GM23248 (cell line): ENCODE results near the gene NTPCR. TPM values are rescaled to one million over a fixed set of nuclear protein-coding genes. Genes with fewer than 3 reads are reported as not detected.

Experiments used
- DNase-seq: peaks from one replicate; pipeline ENCODE4 v3.0.0-alpha.2; 2015
- H2AFZ ChIP-seq: fragments of 200-600 bp; sonication (generic); 2 replicates; pipeline ENCODE4 v1.6.1; 2016; ENCODE audit warnings: antibody characterized with exemption
- H3F3A ChIP-seq: fragments of 200-600 bp; sonication (generic); 2 replicates; pipeline ENCODE4 v1.6.1; 2016; ENCODE audit warnings: mild to moderate bottlenecking, antibody characterized with exemption, mixed run types; ENCODE audit not compliant: insufficient read depth
- H3K27ac ChIP-seq: fragments of 200-600 bp; sonication (generic); 2 replicates; pipeline ENCODE4 v1.5.1; 2016; ENCODE audit warnings: mild to moderate bottlenecking
- H3K27me3 ChIP-seq: fragments of 200-600 bp; sonication (generic); replicated peaks from 2 replicates; pipeline ENCODE4 v1.6.1; 2016; ENCODE audit warnings: mild to moderate bottlenecking; ENCODE audit not compliant: insufficient read depth
- H3K36me3 ChIP-seq: fragments of 200-600 bp; sonication (generic); 2 replicates; pipeline ENCODE4 v1.6.1; 2016; ENCODE audit warnings: low read depth, mild to moderate bottlenecking
- H3K4me1 ChIP-seq: fragments of 200-600 bp; sonication (generic); 2 replicates; pipeline ENCODE4 v1.6.1; 2016; ENCODE audit warnings: mild to moderate bottlenecking; ENCODE audit not compliant: insufficient read depth
- H3K4me2 ChIP-seq: fragments of 200-600 bp; sonication (generic); one replicate; pipeline ENCODE4 v1.6.1; 2016; ENCODE audit warnings: mild to moderate bottlenecking; ENCODE audit not compliant: unreplicated experiment
- H3K4me3 ChIP-seq: fragments of 200-600 bp; sonication (generic); 2 replicates; pipeline ENCODE4 v1.5.1; 2016; ENCODE audit warnings: mild to moderate bottlenecking
- H3K79me2 ChIP-seq: fragments of 200-600 bp; sonication (generic); 2 replicates; pipeline ENCODE4 v1.6.1; 2016; ENCODE audit warnings: mild to moderate bottlenecking; ENCODE audit not compliant: insufficient read depth
- H3K9ac ChIP-seq: fragments of 200-600 bp; sonication (generic); 2 replicates; pipeline ENCODE4 v1.6.1; 2016; ENCODE audit warnings: mild to moderate bottlenecking
- H3K9me2 ChIP-seq: fragments of 200-600 bp; sonication (generic); 2 replicates; pipeline ENCODE4 v1.6.1; 2016; ENCODE audit warnings: mixed run types, mild to moderate bottlenecking, moderate library complexity; ENCODE audit not compliant: insufficient read depth
- H3K9me3 ChIP-seq: fragments of 200-600 bp; sonication (generic); one replicate; pipeline ENCODE4 v1.6.1; 2017; ENCODE audit warnings: low read depth
- H4K20me1 ChIP-seq: fragments of 200-600 bp; sonication (generic); 2 replicates; pipeline ENCODE4 v1.6.0; 2016; ENCODE audit not compliant: insufficient read depth
- EZH2 ChIP-seq: fragments of 200-600 bp; sonication (generic); IDR thresholded peaks from 2 replicates; pipeline ENCODE4 v1.6.1; 2018; ENCODE audit warnings: antibody characterized with exemption, mild to moderate bottlenecking; ENCODE audit not compliant: insufficient read depth, poor library complexity, severe bottlenecking
- EZH2phosphoT487 ChIP-seq: fragments of 200-600 bp; sonication (generic); IDR thresholded peaks from 2 replicates; pipeline ENCODE4 v1.6.1; 2018; ENCODE audit warnings: antibody characterized with exemption, moderate library complexity, mild to moderate bottlenecking, low read depth; ENCODE audit not compliant: insufficient read depth
- WGBS, 2 experiments: methylation state at CpG; one replicate each; pipeline ENCODE4 v1.1.6; 2015 to 2017; ENCODE audit warnings: low lambda C conversion rate in 2 of 2, low coverage in 1 of 2; ENCODE audit errors: missing lambda C conversion rate in 2 of 2; 5-methylcytosine and 5-hydroxymethylcytosine counted together
- in situ Hi-C: fragments of 300-500 bp; cut with MboI; formaldehyde crosslinking; loops from 2 replicates; pipeline ENCODE4 v1.15.0; 2020
- polyA plus RNA-seq: library from polyadenylated mRNA; unstranded; fragments of >200 nt; fragmentation: Nextera tagmentation; extraction: Ambion mirVana; gene quantifications from 2 replicates; pipeline ENCODE4 v1.2.1, GENCODE V29; 2016
- total RNA-seq: library from RNA; depleted of rRNA; stranded (reverse); fragments of >200 nt; shearing (Covaris generic); gene quantifications from 2 replicates; pipeline ENCODE4 v1.2.3, GENCODE V29; 2014

NTPCR gene
- total and polyA plus RNA-seq, 2 experiments from 2014 or later = 23.8 to 67.2 TPM

DNA sequence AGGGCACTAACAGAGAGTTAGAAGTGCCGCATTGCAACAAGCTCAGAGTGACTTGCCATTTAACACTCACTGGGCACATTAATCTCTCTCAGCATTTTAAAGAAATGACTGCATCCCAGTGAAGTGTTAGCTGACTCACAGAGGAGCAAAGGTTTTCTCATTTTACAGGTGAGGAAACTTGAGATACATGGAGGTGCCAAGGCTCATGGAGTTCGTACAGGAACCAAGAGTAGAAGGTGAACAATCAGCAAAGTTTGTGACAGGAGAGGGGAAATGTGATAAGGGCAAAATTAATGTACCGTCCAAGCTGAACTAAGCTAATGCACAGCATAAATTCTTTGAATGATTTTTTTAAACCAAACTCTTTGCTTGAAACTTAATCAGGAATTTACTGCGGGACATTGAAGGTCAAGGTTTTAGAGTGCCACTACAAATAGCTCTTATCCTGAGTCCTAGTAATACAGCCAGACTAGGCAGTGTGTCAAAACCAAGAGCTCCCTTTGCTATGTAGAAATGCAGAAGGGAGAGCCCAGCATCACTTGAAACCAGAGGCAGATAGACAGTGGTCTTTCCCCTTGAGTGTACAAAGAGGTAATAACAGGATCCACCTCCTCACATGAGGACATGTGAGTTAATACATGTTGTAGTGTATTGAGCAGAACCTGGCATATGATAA, 22.4 kb upstream of the NTPCR start:
- H3K27me3 ChIP-seq = no peaks in the 10 kb centered on the region
- H3K4me1 ChIP-seq = peaks cover 23% of the 10 kb centered on the region
- H3K9me3 ChIP-seq = no peaks in the 10 kb centered on the region
- in situ Hi-C loops = no loop called here
- H3F3A ChIP-seq = peaks cover 11% of the 10 kb centered on the region
- H3K79me2 ChIP-seq = no peaks in the 10 kb centered on the region
- no peak overlapping the region for H2AFZ ChIP-seq
- DNase-seq = no peak
- H3K4me3 ChIP-seq = no peak overlapping the region
- no peak overlapping the region for H3K27ac ChIP-seq
- no peak overlapping the region for H3K9ac ChIP-seq
- H4K20me1 ChIP-seq = no peaks in the 10 kb centered on the region
- WGBS, 2 experiments = 87 to 92% methylated on average over 4 of the region's 4 CpGs
- no peak overlapping the region for H3K4me2 ChIP-seq
- TF ChIP-seq EZH2 (no peak), EZH2phosphoT487 (no peak)
- H3K9me2 ChIP-seq = no peaks in the 10 kb centered on the region; the same call in 1 of the 2 replicates
- no peaks in the 10 kb centered on the region for H3K36me3 ChIP-seq

DNA sequence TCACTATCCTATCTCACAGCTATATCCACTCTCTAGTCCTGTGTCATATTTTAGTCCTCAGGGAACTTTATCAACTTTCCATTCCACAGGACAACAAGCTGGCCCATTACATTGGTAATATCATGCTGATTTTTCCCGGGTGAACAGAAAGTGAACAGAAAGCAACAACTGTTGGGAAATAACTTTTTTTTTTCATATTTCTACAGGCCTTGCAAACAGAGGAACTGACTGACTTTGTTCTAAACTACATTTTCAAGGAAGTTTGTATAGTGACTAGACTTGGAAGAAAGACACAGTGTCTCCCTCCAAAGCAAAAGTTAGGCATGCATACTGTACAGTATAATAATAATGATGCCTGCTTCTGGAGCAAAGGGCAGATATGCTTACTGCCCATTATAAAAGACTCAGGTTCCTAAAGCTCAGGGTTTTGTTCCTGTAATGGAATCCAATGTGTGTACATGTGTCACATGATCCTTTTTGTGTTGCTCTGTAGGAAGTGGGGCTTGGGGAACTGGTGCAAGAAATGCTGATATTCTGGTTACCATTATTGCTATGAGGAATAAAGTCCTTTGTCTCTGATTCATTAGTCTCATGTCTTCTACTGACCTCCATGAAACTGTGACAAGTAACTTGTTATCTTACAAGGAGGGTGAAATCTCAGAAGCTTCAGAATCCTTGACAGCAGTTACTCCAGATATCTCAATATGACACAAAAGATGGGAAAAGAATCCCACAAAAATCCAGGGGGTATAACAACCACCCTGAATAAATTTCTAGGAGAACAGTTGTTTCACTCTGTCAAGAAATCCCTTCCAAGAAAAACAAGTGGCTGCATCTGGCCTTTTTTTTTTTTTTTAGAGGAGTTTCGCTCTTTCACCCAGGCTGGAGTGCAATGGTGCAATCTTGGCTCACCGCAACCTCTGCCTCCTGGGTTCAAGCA, 17.7 kb upstream of the NTPCR start:
- Histone ChIP-seq H3K4me2 (no peak overlapping the region), H3K79me2 (no peaks in the 10 kb centered on the region), H2AFZ (no peak overlapping the region), H3K4me1 (no peaks in the 10 kb centered on the region), H3K27me3 (no peaks in the 10 kb centered on the region), H3K9me2 (no peaks in the 10 kb centered on the region), H3F3A (no peaks in the 10 kb centered on the region), H3K4me3 (no peak overlapping the region), H3K36me3 (no peaks in the 10 kb centered on the region), H3K9ac (no peak overlapping the region), H4K20me1 (no peaks in the 10 kb centered on the region), H3K9me3 (no peaks in the 10 kb centered on the region), H3K27ac (no peak overlapping the region)
- WGBS, 2 experiments = 73 to 77% methylated on average over 3 of the region's 3 CpGs
- no peak for TF ChIP-seq EZH2
- no peak for TF ChIP-seq EZH2phosphoT487
- DNase-seq = no peak
- in situ Hi-C loops = no loop called here

DNA sequence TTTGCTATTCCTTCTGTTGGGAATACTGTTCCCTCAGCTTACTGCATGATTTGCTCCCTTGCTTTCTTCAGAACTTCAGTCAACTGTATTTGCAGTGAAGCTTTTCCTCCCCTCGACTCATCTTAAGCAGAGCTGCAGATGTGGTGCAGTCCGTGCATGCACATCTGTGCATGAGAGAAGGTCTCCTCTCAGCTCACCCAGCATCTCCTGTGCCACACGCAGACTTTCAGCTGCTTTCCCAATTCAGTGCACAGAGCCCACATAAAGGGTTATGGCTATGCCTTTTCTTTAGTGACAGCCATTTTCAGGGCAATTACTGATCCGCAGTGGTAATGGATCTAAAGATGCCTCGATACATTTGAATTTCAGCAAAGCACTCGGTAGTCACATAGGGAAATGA, 13.5 kb upstream of the NTPCR start:
- H2AFZ ChIP-seq = no peak overlapping the region
- no peak overlapping the region for H3K27ac ChIP-seq
- no peak for TF ChIP-seq EZH2
- TF ChIP-seq EZH2phosphoT487 = no peak
- H3K36me3 ChIP-seq = no peaks in the 10 kb centered on the region
- H3K27me3 ChIP-seq = no peaks in the 10 kb centered on the region
- H4K20me1 ChIP-seq = no peaks in the 10 kb centered on the region
- no peak overlapping the region for H3K9ac ChIP-seq
- no peak overlapping the region for H3K4me2 ChIP-seq
- H3K9me3 ChIP-seq = no peaks in the 10 kb centered on the region
- H3F3A ChIP-seq = no peaks in the 10 kb centered on the region
- H3K79me2 ChIP-seq = no peaks in the 10 kb centered on the region
- DNase-seq = no peak
- no peaks in the 10 kb centered on the region for H3K9me2 ChIP-seq
- 88 to 90% methylated on average over 6 of the region's 6 CpGs for WGBS, 2 experiments
- H3K4me1 ChIP-seq = no peaks in the 10 kb centered on the region
- in situ Hi-C loops = no loop called here
- H3K4me3 ChIP-seq = no peak overlapping the region

DNA sequence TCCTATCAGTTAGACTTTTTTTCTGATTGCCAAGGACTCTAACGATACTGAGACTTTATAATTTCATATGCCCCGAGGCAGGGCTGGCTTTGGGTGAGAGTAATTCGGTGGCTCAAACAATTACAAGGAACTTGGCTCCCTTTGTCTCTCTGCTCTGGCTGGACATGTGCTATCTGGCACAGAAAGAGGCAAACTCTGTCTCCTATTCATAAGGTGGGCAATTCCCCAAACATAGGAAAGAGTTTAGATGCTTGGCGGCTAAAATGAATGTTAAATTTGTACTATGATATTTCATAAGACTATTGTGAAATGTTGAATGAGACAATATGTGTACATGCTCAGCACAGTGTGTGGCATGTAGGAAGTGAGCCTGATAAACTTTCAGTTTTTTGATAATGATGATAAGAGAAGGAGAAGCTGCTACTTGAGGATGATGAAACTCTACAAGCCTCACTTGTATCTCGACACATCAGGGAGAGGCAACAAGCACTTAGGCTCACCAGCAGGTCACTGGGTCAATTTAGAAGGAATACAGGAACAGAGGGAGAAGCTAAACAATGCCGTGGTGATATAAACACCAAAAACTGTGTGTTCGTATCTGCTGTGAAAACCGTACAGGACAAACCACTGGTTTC, 12.6 kb upstream of the NTPCR start:
- WGBS, 2 experiments = 25 to 26% methylated on average over 8 of the region's 8 CpGs
- Histone ChIP-seq H3K36me3 (no peaks in the 10 kb centered on the region), H2AFZ (no peak overlapping the region), H3K4me3 (no peak overlapping the region), H3K4me1 (no peaks in the 10 kb centered on the region), H3K27ac (no peak overlapping the region), H3K9me3 (no peaks in the 10 kb centered on the region), H3F3A (no peaks in the 10 kb centered on the region), H3K4me2 (no peak overlapping the region), H3K79me2 (no peaks in the 10 kb centered on the region), H4K20me1 (no peaks in the 10 kb centered on the region), H3K27me3 (no peaks in the 10 kb centered on the region), H3K9ac (no peak overlapping the region), H3K9me2 (no peaks in the 10 kb centered on the region)
- in situ Hi-C loops = no loop called here
- DNase-seq = peak; percentile 13
- TF ChIP-seq EZH2phosphoT487 (no peak), EZH2 (no peak)
